PC-9 (cell line): ENCODE measurements around the gene MYRIP. TPM values are rescaled to one million over a fixed set of nuclear protein-coding genes. Genes with fewer than 3 reads are reported as not detected.

Experiments
- BruUV-seq: library from RNA; stranded (reverse); fragments of 400-500 nt; replicated peaks from 2 replicates; lab custom pipeline; 2021; lab: Mats Ljungman, UMichigan
- CTCF ChIA-PET: fragments of 300-600 bp; sonication (Branson Sonifier 250); formaldehyde crosslinking; loops from one replicate; lab custom pipeline; 2022; ENCODE audit warnings: antibody characterized with exemption; lab: Charles Lee
- POLR2A ChIA-PET: fragments of 300-600 bp; sonication (Branson Sonifier 250); formaldehyde crosslinking; loops from one replicate; lab custom pipeline; 2022; ENCODE audit warnings: antibody characterized with exemption; ENCODE audit not compliant: unreplicated experiment; lab: Charles Lee
- DNase-seq, 2 experiments: peaks; one replicate each; pipeline versions ENCODE4 v3.0.0 to v3.0.0-alpha.2; 2015 to 2022; ENCODE audit warnings: mixed read lengths in 1 of 2
- H2AFZ ChIP-seq: fragments of 200-600 bp; sonication (generic); 2 replicates; pipeline ENCODE4 v1.8.1; 2017; ENCODE audit warnings: antibody characterized with exemption
- H3F3A ChIP-seq: fragments of 200-600 bp; sonication (generic); 2 replicates; pipeline ENCODE4 v1.8.1; 2017; ENCODE audit warnings: antibody characterized with exemption, mild to moderate bottlenecking, low read depth; ENCODE audit not compliant: insufficient read depth
- H3K27ac ChIP-seq: fragments of 200-600 bp; sonication (generic); 2 replicates; pipeline ENCODE4 v1.6.1; 2016; ENCODE audit warnings: mixed run types
- H3K27me3 ChIP-seq: fragments of 200-600 bp; sonication (generic); 2 replicates; pipeline ENCODE4 v1.6.1; 2016; ENCODE audit warnings: low read depth, mixed run types; ENCODE audit not compliant: insufficient read depth
- H3K36me3 ChIP-seq: fragments of 200-600 bp; sonication (generic); 2 replicates; pipeline ENCODE4 v1.6.1; 2016; ENCODE audit warnings: low read depth, mixed run types
- H3K4me1 ChIP-seq: fragments of 200-600 bp; sonication (generic); replicated peaks from 2 replicates; pipeline ENCODE4 v1.6.1; 2016; ENCODE audit warnings: mixed run types; ENCODE audit not compliant: insufficient read depth
- H3K4me2 ChIP-seq: fragments of 200-600 bp; sonication (generic); 2 replicates; pipeline ENCODE4 v1.6.1; 2017; ENCODE audit warnings: mixed run types
- H3K4me3 ChIP-seq: fragments of 200-600 bp; sonication (generic); 2 replicates; pipeline ENCODE4 v1.6.1; 2016; ENCODE audit warnings: mixed run types
- H3K79me2 ChIP-seq: fragments of 200-600 bp; sonication (generic); 2 replicates; pipeline ENCODE4 v1.6.1; 2017; ENCODE audit warnings: low read depth, mixed run types
- H3K9me2 ChIP-seq: fragments of 200-600 bp; sonication (generic); 2 replicates; pipeline ENCODE4 v1.8.1; 2017; ENCODE audit warnings: mild to moderate bottlenecking; ENCODE audit not compliant: insufficient read depth
- H3K9me3 ChIP-seq: fragments of 200-600 bp; sonication (generic); 2 replicates; pipeline ENCODE4 v1.8.1; 2016; ENCODE audit warnings: low read depth; ENCODE audit not compliant: insufficient read depth
- H4K20me1 ChIP-seq: fragments of 200-600 bp; sonication (generic); 2 replicates; pipeline ENCODE4 v1.8.1; 2017; ENCODE audit not compliant: insufficient read depth
- CTCF ChIP-seq: fragments of 200-600 bp; sonication (generic); conservative IDR thresholded peaks from 2 replicates; pipeline ENCODE4 v1.6.1; 2017; ENCODE audit warnings: mixed run types, antibody characterized with exemption, mild to moderate bottlenecking, moderate library complexity
- EZH2 ChIP-seq: fragments of 200-600 bp; sonication (generic); IDR thresholded peaks from 2 replicates; pipeline ENCODE4 v1.8.0; 2017; ENCODE audit warnings: antibody characterized with exemption, low read depth
- intact Hi-C: fragments of 100-400 bp; cut with micrococcal nuclease; formaldehyde crosslinking; loops from one replicate; pipeline ENCODE4 v1.10.0; 2022; ENCODE audit not compliant: unreplicated experiment
- total RNA-seq: library from RNA; stranded (reverse); gene quantifications from 2 replicates; pipeline ENCODE4 v1.2.3, GENCODE V29; 2021

The MYRIP gene
- total RNA-seq, 1 experiment from 2014 or later: not detected

DNA sequence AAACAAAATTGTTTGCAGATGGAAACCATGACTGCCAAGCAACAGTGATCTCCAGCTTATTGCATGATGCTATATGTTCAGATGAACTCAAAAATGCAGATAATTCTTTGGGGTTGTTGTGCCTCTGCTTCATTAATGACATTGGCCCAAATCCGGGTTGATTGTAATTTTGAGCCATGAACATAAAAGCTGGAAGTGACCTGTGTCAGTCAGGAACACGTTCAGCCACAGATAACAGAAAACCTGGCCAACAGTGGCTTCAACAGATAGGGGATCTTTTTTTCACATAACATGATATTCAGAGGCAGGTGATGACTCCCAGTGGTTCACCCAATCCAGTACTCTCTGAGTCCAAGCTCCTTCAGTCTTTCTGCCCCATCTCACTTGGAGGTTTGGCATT is 423.2 kb downstream of the MYRIP start:
- Histone ChIP-seq H3K27ac (no peak overlapping the region), H3K79me2 (no peaks in the 10 kb centered on the region), H3K4me1 (no peaks in the 10 kb centered on the region), H3K36me3 (no peaks in the 10 kb centered on the region), H3K4me3 (no peak overlapping the region), H3K9me2 (no peaks in the 10 kb centered on the region), H3K9me3 (no peaks in the 10 kb centered on the region), H3F3A (no peaks in the 10 kb centered on the region), H4K20me1 (no peaks in the 10 kb centered on the region), H3K27me3 (no peaks in the 10 kb centered on the region; the same call in 1 of the 2 replicates), H3K4me2 (no peak overlapping the region), H2AFZ (no peak overlapping the region)
- POLR2A ChIA-PET: no interaction called here
- CTCF ChIA-PET: no interaction called here
- no peak for DNase-seq
- intact Hi-C loops: no loop called here
- TF ChIP-seq CTCF (no peak), EZH2 (no peak)
- BruUV-seq: no TSS peak

GRCh38 chr3:40237159-40237558 is 427.8 kb downstream of the MYRIP start:
- no peak overlapping the region for H3K27ac ChIP-seq
- H3K4me2 ChIP-seq: no peak overlapping the region
- intact Hi-C loops: no loop called here
- H3K4me3 ChIP-seq: no peak overlapping the region
- no peaks in the 10 kb centered on the region for H3K79me2 ChIP-seq
- ChIA-PET POLR2A (no interaction called here), CTCF (no interaction called here)
- H3F3A ChIP-seq: no peaks in the 10 kb centered on the region
- no peaks in the 10 kb centered on the region for H4K20me1 ChIP-seq
- no peaks in the 10 kb centered on the region for H3K9me3 ChIP-seq
- no peaks in the 10 kb centered on the region for H3K27me3 ChIP-seq
- no peaks in the 10 kb centered on the region for H3K4me1 ChIP-seq
- H2AFZ ChIP-seq: no peak overlapping the region
- TF ChIP-seq CTCF (no peak), EZH2 (no peak)
- no peak for DNase-seq
- H3K36me3 ChIP-seq: no peaks in the 10 kb centered on the region
- no peaks in the 10 kb centered on the region for H3K9me2 ChIP-seq
- BruUV-seq: no TSS peak

DNA sequence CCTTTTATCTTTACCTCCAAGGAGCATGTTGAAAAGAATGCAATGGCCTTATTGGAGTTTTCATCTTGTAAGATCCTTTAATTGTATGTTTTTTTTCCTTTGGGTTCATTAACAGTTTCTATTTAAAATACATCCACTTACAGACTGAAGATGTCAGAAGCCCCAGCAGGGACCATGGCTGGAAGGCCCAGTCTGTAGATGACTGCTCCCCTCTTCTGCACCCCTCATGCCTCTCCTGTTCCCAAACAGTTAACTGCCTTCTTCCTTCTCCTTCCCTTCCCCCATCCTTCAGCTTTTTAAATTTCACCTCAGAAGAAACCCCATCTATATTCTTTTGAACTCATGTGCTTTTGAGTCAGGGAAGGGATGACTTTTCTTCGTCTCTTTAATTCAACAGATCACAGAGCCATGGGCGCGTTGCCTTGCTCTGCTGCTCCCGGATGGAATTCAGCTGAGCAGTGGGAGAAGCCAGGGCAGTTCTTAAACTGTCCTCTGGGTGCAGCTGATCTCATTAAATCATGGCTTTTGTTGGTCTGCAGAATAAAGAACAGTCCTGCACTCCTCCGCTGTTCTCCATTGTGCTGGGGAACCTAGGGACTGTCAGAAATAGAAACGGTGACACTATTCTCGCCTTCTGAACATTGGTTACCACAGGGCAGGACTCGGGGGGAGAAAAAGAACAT is 428.6 kb downstream of the MYRIP start:
- intact Hi-C loops: no loop called here

More for the DNA sequence above, 428.6 kb downstream of the MYRIP start:
- no peaks in the 10 kb centered on the region for H3K4me1 ChIP-seq
- ChIA-PET POLR2A (no interaction called here), CTCF (no interaction called here)
- H3K9me2 ChIP-seq: no peaks in the 10 kb centered on the region
- TF ChIP-seq EZH2 (no peak), CTCF (no peak; the same call in 1 of the 2 replicates)
- no peak overlapping the region for H3K4me2 ChIP-seq
- no TSS peak for BruUV-seq
- H3K79me2 ChIP-seq: no peaks in the 10 kb centered on the region
- H3F3A ChIP-seq: no peaks in the 10 kb centered on the region
- no peaks in the 10 kb centered on the region for H4K20me1 ChIP-seq
- H3K36me3 ChIP-seq: no peaks in the 10 kb centered on the region
- no peak overlapping the region for H2AFZ ChIP-seq
- no peaks in the 10 kb centered on the region for H3K9me3 ChIP-seq
- no peak overlapping the region for H3K27ac ChIP-seq
- DNase-seq: no peak
- no peak overlapping the region for H3K4me3 ChIP-seq
- no peaks in the 10 kb centered on the region for H3K27me3 ChIP-seq
